Activated CD8-positive, alpha-beta T cell treated with anti-CD3 and anti-CD28 coated beads for 36 hours (primary cell): ENCODE data around the gene HAVCR2. TPM values are rescaled to one million over a fixed set of nuclear protein-coding genes. Genes with fewer than 3 reads are reported as not detected.

ENCODE experiments used
- ATAC-seq: fragments of 200-7000 bp; cut with Tn5 transposase; one replicate; pipeline ENCODE4 v1.10.0; 2021; ENCODE audit warnings: mild to moderate bottlenecking, moderate library complexity
- CTCF ChIA-PET: fragments of 350-600 bp; sonication (Branson Sonifier 250); formaldehyde crosslinking; loops from one replicate; lab custom pipeline; 2021; ENCODE audit warnings: antibody characterized with exemption; lab: Charles Lee
- POLR2A ChIA-PET: fragments of 350-600 bp; sonication (Branson Sonifier 250); formaldehyde crosslinking; loops from one replicate; lab custom pipeline; 2021; ENCODE audit warnings: antibody characterized with exemption; lab: Charles Lee
- DNase-seq: peaks from one replicate; pipeline ENCODE4 v3.0.0-alpha.2; 2020
- H3K27ac Mint-ChIP-seq: one replicate; pipeline ENCODE4 v1.8.0; 2021; ENCODE audit warnings: mild to moderate bottlenecking, mixed read lengths
- H3K27me3 Mint-ChIP-seq: one replicate; pipeline ENCODE4 v1.8.0; 2021; ENCODE audit warnings: mixed read lengths
- H3K36me3 Mint-ChIP-seq: one replicate; pipeline ENCODE4 v1.8.0; 2021; ENCODE audit warnings: low read depth, mixed read lengths
- H3K4me1 Mint-ChIP-seq: one replicate; pipeline ENCODE4 v1.8.0; 2021; ENCODE audit warnings: low read depth, mixed read lengths
- H3K4me3 Mint-ChIP-seq: one replicate; pipeline ENCODE4 v1.8.0; 2021; ENCODE audit warnings: mild to moderate bottlenecking, moderate library complexity, mixed read lengths
- H3K9me3 Mint-ChIP-seq: one replicate; pipeline ENCODE4 v1.8.0; 2021; ENCODE audit warnings: mixed read lengths
- CTCF ChIP-seq: fragments of 200-600 bp; IDR thresholded peaks from one replicate; pipeline ENCODE4 v1.8.0; 2022; ENCODE audit warnings: antibody characterized with exemption, mild to moderate bottlenecking
- intact Hi-C: fragments of 100-400 bp; cut with micrococcal nuclease; formaldehyde crosslinking; loops from one replicate; pipeline ENCODE4 v1.10.0; 2022
- total RNA-seq, 2 experiments: library from RNA; stranded (reverse); gene quantifications; one replicate each; pipeline ENCODE4 v1.2.3, GENCODE V29; 2021

The HAVCR2 gene
- 10 to 100 TPM; 28.7 to 34.6 TPM for total RNA-seq

DNA sequence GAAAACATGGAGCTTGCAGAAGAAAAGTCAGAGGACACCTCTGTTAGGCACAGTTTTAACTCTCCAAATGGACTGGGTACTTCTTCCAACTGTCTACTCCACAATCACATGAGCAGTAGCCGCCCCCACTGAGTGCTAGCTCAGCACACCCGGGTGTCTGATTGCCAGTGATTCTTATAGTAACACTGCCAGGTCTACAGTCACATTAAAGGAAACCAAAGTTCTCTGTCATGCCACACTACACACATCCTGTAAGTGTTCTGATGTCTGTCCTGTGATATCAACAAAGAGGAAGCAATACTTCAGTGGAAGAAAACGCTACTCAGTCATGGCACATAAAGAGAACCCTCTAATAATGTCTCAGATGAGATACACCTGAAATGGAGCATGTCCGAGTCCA, at the start of gene HAVCR2:
TSS of gene HAVCR2 (minus strand) at position 69 of the 400 bp plus-strand sequence. CDS start at position 8, 61 bp downstream.
- Mint-ChIP-seq H3K27ac (peak within 1 kb of the TSS; percentile 94), H3K4me1 (peaks cover 55% of the 10 kb centered on the region), H3K4me3 (peak within 1 kb of the TSS; percentile 78), H3K27me3 (no peaks in the 10 kb centered on the region), H3K9me3 (no peaks in the 10 kb centered on the region), H3K36me3 (peaks cover 29% of the 10 kb centered on the region)
- peak; percentile 88 for DNase-seq
- no peak for TF ChIP-seq CTCF
- ChIA-PET POLR2A (interaction anchor here (0.9 to 2.2 kb wide), 7 partner anchors 10 to 84 kb away, joined by 3 to 10 read pairs (median 4); partner anchors contain the start of genes ITK and MED7), CTCF (interaction anchor here (0.6 to 1.5 kb wide), 5 partner anchors 23 to 177 kb away, joined by 3 to 7 read pairs (median 3); no protein-coding TSS in a partner anchor)
- intact Hi-C loops, result loop anchor here (5.0 kb wide), 2 partner anchors 82 to 187 kb away; no protein-coding TSS in a partner anchor
- peak; percentile 91 for ATAC-seq

- Mint-ChIP-seq H3K4me1 (peaks cover 77% of the 10 kb centered on the region), H3K4me3 (no peak overlapping the region), H3K27ac (peak overlapping the region; percentile 37), H3K9me3 (peaks cover 4% of the 10 kb centered on the region), H3K27me3 (no peaks in the 10 kb centered on the region), H3K36me3 (peaks cover 12% of the 10 kb centered on the region)
- DNase-seq (no peak), ATAC-seq (no peak)
- no peak for TF ChIP-seq CTCF
- CTCF ChIA-PET, result interaction anchor here (0.8 to 3.5 kb wide), 8 partner anchors 8 to 114 kb away, joined by 3 to 15 read pairs (median 6); partner anchors contain the start of genes GARIN3 and ITK
- POLR2A ChIA-PET, result interaction anchor here (1.2 to 12.0 kb wide), 4 partner anchors 18 to 64 kb away, joined by 3 to 280 read pairs (median 106); partner anchors contain the start of genes GARIN3 and ITK
- intact Hi-C loops, result no loop called here
Observed at GRCh38 chr5:157157293-157157891, 48.5 kb upstream of the HAVCR2 start.

- H3K27ac Mint-ChIP-seq, result peak overlapping the region; percentile 98
- peaks cover 4% of the 10 kb centered on the region for H3K9me3 Mint-ChIP-seq
- peaks cover 77% of the 10 kb centered on the region for H3K4me1 Mint-ChIP-seq
- POLR2A ChIA-PET, result interaction anchor here (0.8 to 12.0 kb wide), 6 partner anchors 12 to 84 kb away, joined by 3 to 280 read pairs (median 5); partner anchors contain the start of genes GARIN3, ITK and MED7
- ATAC-seq (no peak), DNase-seq (no peak)
- CTCF ChIA-PET, result interaction anchor here (0.9 to 3.5 kb wide), 10 partner anchors 12 to 133 kb away, joined by 3 to 15 read pairs (median 3); partner anchors contain the start of gene ITK
- intact Hi-C loops, result no loop called here
- no peak for TF ChIP-seq CTCF
- peak overlapping the region; percentile 82 for H3K4me3 Mint-ChIP-seq
- no peaks in the 10 kb centered on the region for H3K27me3 Mint-ChIP-seq
- H3K36me3 Mint-ChIP-seq, result peaks cover 12% of the 10 kb centered on the region
Observed at GRCh38 chr5:157155297-157155696, 46.5 kb upstream of the HAVCR2 start.

DNA sequence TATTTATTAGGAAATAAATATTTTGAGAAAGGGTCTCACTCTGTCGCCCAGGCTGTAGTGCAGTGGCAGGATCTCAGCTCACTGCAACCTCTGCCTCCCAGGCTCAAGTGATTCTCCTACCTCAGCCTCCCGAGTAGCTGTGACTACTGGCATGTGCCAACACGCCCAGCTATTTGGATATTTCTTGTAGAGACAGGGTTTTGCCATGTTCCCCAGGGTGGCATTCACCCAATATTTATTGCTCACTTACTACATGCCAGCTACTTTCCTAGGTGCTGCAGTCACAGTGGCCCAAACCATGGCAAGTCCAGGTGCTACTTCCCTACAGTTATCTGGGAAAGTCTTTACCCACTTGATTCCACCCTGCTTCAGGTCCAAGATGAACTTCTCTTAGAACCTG, 42.2 kb upstream of the HAVCR2 start:
- CTCF ChIA-PET, result interaction anchor here (1.5 to 4.5 kb wide), 3 partner anchors 40 to 162 kb away, joined by 3 to 80 read pairs (median 15); no protein-coding TSS in a partner anchor
- intact Hi-C loops, result loop anchor here (5.0 kb wide), 1 partner anchor 66 kb away; no protein-coding TSS in a partner anchor
- POLR2A ChIA-PET, result interaction anchor here (0.5 to 12.0 kb wide), 3 partner anchors 24 to 54 kb away, joined by 3 to 280 read pairs (median 207); partner anchors contain the start of genes GARIN3 and ITK
- H3K4me1 Mint-ChIP-seq, result peaks cover 63% of the 10 kb centered on the region
- H3K27ac Mint-ChIP-seq, result peak overlapping the region; percentile 94
- ATAC-seq, result no peak
- no peak overlapping the region for H3K4me3 Mint-ChIP-seq
- H3K9me3 Mint-ChIP-seq, result no peaks in the 10 kb centered on the region
- peaks cover 3% of the 10 kb centered on the region for H3K36me3 Mint-ChIP-seq
- no peak for DNase-seq
- no peak for TF ChIP-seq CTCF
- no peaks in the 10 kb centered on the region for H3K27me3 Mint-ChIP-seq
